GM10847 (cell line): Measurements from ENCODE around the gene SNAPC4.

ENCODE experiments used
- POLR2A ChIP-seq: IDR thresholded peaks from 2 replicates; pipeline ENCODE4 v1.6.1; 2011; ENCODE audit not compliant: insufficient read length; ENCODE audit errors: extremely low read depth

The SNAPC4 gene

GRCh38 chr9:136363106-136363948, 36.6 kb downstream of the SNAPC4 start, which contains the start of gene DNLZ:
TSS of gene DNLZ (minus strand) at chr9:136363744. CDS start at chr9:136363714, 30 bp downstream.
- TF ChIP-seq POLR2A: peak; percentile 70

GRCh38 chr9:136362450-136362784, 37.6 kb downstream of the SNAPC4 start:
- TF ChIP-seq POLR2A: no peak

GRCh38 chr9:136361754-136362449, 38.1 kb downstream of the SNAPC4 start:
- no peak for TF ChIP-seq POLR2A

- no peak for TF ChIP-seq POLR2A
Measured at GRCh38 chr9:136361047-136361753, 38.8 kb downstream of the SNAPC4 start.

- TF ChIP-seq POLR2A: no peak
Measured at GRCh38 chr9:136359774-136360718, 39.9 kb downstream of the SNAPC4 start.

- TF ChIP-seq POLR2A: no peak
Measured at GRCh38 chr9:136358888-136359287, 41.1 kb downstream of the SNAPC4 start.

GRCh38 chr9:136358016-136358415, 42.0 kb downstream of the SNAPC4 start:
- TF ChIP-seq POLR2A: no peak

GRCh38 chr9:136357202-136357725, 42.7 kb downstream of the SNAPC4 start:
- no peak for TF ChIP-seq POLR2A

GRCh38 chr9:136355616-136356557, 44.1 kb downstream of the SNAPC4 start:
- TF ChIP-seq POLR2A: no peak

GRCh38 chr9:136354592-136355085, 45.3 kb downstream of the SNAPC4 start:
- TF ChIP-seq POLR2A: no peak

- no peak for TF ChIP-seq POLR2A
Measured at GRCh38 chr9:136353757-136354488, 46.0 kb downstream of the SNAPC4 start.

GRCh38 chr9:136353088-136353487, 46.9 kb downstream of the SNAPC4 start:
- TF ChIP-seq POLR2A: no peak
